ENCODE measurements around the gene DDX56.
"Not testable (repeated sequence)": the region's sequence is repeated elsewhere in the genome, so short reads cannot be mapped to it uniquely, and the experiment has no call there.

Gene DDX56

GRCh38 chr7:44555350-44555749 is 18.4 kb downstream of the DDX56 start:
- peaks cover 4% of the 10 kb centered on the region for H3K27me3 ChIP-seq (ENCODE audit: control insufficient read depth, insufficient read depth, low read length)
- no peak overlapping the region for H3K9ac ChIP-seq (ENCODE audit: low read depth, low read length)
- no peak overlapping the region for H3K4me2 ChIP-seq (ENCODE audit: low read length)
- H3K9me3 ChIP-seq (replicated peaks; ENCODE audit: low read length), result no peaks in the 10 kb centered on the region
- no peak overlapping the region for H3K4me3 ChIP-seq (ENCODE audit: low read length)
- H3K36me3 ChIP-seq (ENCODE audit: insufficient read depth, low read length), result no peaks in the 10 kb centered on the region
- no peaks in the 10 kb centered on the region for H3K4me1 ChIP-seq (ENCODE audit: control insufficient read depth, insufficient read depth, low read length)

GRCh38 chr7:44552473-44553005 is 21.2 kb downstream of the DDX56 start:
- H3K9me3 ChIP-seq (replicated peaks; ENCODE audit: low read length); H3K9ac ChIP-seq (ENCODE audit: low read depth, low read length); H3K36me3 ChIP-seq (ENCODE audit: insufficient read depth, low read length); H3K4me2 ChIP-seq (ENCODE audit: low read length); H3K4me3 ChIP-seq (ENCODE audit: low read length); H3K4me1 ChIP-seq (ENCODE audit: control insufficient read depth, insufficient read depth, low read length): not testable (repeated sequence)
- peaks cover 17% of the 10 kb centered on the region for H3K27me3 ChIP-seq (ENCODE audit: control insufficient read depth, insufficient read depth, low read length)

- peaks cover 17% of the 10 kb centered on the region for H3K27me3 ChIP-seq (ENCODE audit: control insufficient read depth, insufficient read depth, low read length)
- H3K4me1 ChIP-seq (ENCODE audit: control insufficient read depth, insufficient read depth, low read length), result peaks cover 5% of the 10 kb centered on the region
- H3K4me3 ChIP-seq (ENCODE audit: low read length), result no peak overlapping the region
- no peaks in the 10 kb centered on the region for H3K36me3 ChIP-seq (ENCODE audit: insufficient read depth, low read length)
- no peaks in the 10 kb centered on the region for H3K9me3 ChIP-seq (replicated peaks; ENCODE audit: low read length)
- no peak overlapping the region for H3K9ac ChIP-seq (ENCODE audit: low read depth, low read length)
- no peak overlapping the region for H3K4me2 ChIP-seq (ENCODE audit: low read length)
These were observed 24.3 kb downstream of the DDX56 start for GRCh38 chr7:44549457-44549856.

- Histone ChIP-seq H3K4me2 (ENCODE audit: low read length) (no peak overlapping the region), H3K36me3 (ENCODE audit: insufficient read depth, low read length) (no peaks in the 10 kb centered on the region), H3K9ac (ENCODE audit: low read depth, low read length) (no peak overlapping the region), H3K4me3 (ENCODE audit: low read length) (no peak overlapping the region), H3K27me3 (ENCODE audit: control insufficient read depth, insufficient read depth, low read length) (peaks cover 17% of the 10 kb centered on the region), H3K4me1 (ENCODE audit: control insufficient read depth, insufficient read depth, low read length) (peaks cover 5% of the 10 kb centered on the region), H3K9me3 (replicated peaks; ENCODE audit: low read length) (no peaks in the 10 kb centered on the region)
These were observed 24.8 kb downstream of the DDX56 start for GRCh38 chr7:44548893-44549292.

- no peak overlapping the region for H3K9ac ChIP-seq (ENCODE audit: low read depth, low read length)
- H3K4me3 ChIP-seq (ENCODE audit: low read length), result no peak overlapping the region
- no peaks in the 10 kb centered on the region for H3K36me3 ChIP-seq (ENCODE audit: insufficient read depth, low read length)
- no peaks in the 10 kb centered on the region for H3K9me3 ChIP-seq (replicated peaks; ENCODE audit: low read length)
- peak overlapping the region; percentile 19 for H3K4me2 ChIP-seq (ENCODE audit: low read length)
- peaks cover 10% of the 10 kb centered on the region for H3K4me1 ChIP-seq (ENCODE audit: control insufficient read depth, insufficient read depth, low read length)
- peaks cover 17% of the 10 kb centered on the region for H3K27me3 ChIP-seq (ENCODE audit: control insufficient read depth, insufficient read depth, low read length)
These were observed 26.0 kb downstream of the DDX56 start for GRCh38 chr7:44547536-44548231.

- H3K4me3 ChIP-seq (ENCODE audit: low read length), result no peak overlapping the region
- no peak overlapping the region for H3K9ac ChIP-seq (ENCODE audit: low read depth, low read length)
- H3K4me2 ChIP-seq (ENCODE audit: low read length), result no peak overlapping the region
- no peaks in the 10 kb centered on the region for H3K9me3 ChIP-seq (replicated peaks; ENCODE audit: low read length)
- no peaks in the 10 kb centered on the region for H3K36me3 ChIP-seq (ENCODE audit: insufficient read depth, low read length)
- peaks cover 9% of the 10 kb centered on the region for H3K27me3 ChIP-seq (ENCODE audit: control insufficient read depth, insufficient read depth, low read length)
- H3K4me1 ChIP-seq (ENCODE audit: control insufficient read depth, insufficient read depth, low read length), result peaks cover 5% of the 10 kb centered on the region
These were observed 31.7 kb downstream of the DDX56 start for GRCh38 chr7:44541876-44542610.

GRCh38 chr7:44541028-44541869 is 32.5 kb downstream of the DDX56 start, which contains the start of gene NPC1L1:
TSS of gene NPC1L1 (minus strand) at chr7:44541330. CDS start at chr7:44541259, 71 bp downstream.
- Histone ChIP-seq H3K4me1 (ENCODE audit: control insufficient read depth, insufficient read depth, low read length) (peaks cover 5% of the 10 kb centered on the region), H3K9me3 (replicated peaks; ENCODE audit: low read length) (no peaks in the 10 kb centered on the region), H3K9ac (ENCODE audit: low read depth, low read length) (no peak within 1 kb of the TSS), H3K4me2 (ENCODE audit: low read length) (no peak within 1 kb of the TSS), H3K36me3 (ENCODE audit: insufficient read depth, low read length) (no peaks in the 10 kb centered on the region), H3K27me3 (ENCODE audit: control insufficient read depth, insufficient read depth, low read length) (peaks cover 9% of the 10 kb centered on the region), H3K4me3 (ENCODE audit: low read length) (no peak within 1 kb of the TSS)

GRCh38 chr7:44540592-44541027 is 33.1 kb downstream of the DDX56 start:
- Histone ChIP-seq H3K9me3 (replicated peaks; ENCODE audit: low read length) (no peaks in the 10 kb centered on the region), H3K27me3 (ENCODE audit: control insufficient read depth, insufficient read depth, low read length) (peaks cover 11% of the 10 kb centered on the region), H3K9ac (ENCODE audit: low read depth, low read length) (no peak overlapping the region), H3K4me2 (ENCODE audit: low read length) (no peak overlapping the region), H3K4me3 (ENCODE audit: low read length) (no peak overlapping the region), H3K4me1 (ENCODE audit: control insufficient read depth, insufficient read depth, low read length) (peaks cover 5% of the 10 kb centered on the region), H3K36me3 (ENCODE audit: insufficient read depth, low read length) (no peaks in the 10 kb centered on the region)

GRCh38 chr7:44539669-44540506 is 33.8 kb downstream of the DDX56 start:
- no peaks in the 10 kb centered on the region for H3K9me3 ChIP-seq (replicated peaks; ENCODE audit: low read length)
- H3K9ac ChIP-seq (ENCODE audit: low read depth, low read length), result no peak overlapping the region
- no peak overlapping the region for H3K4me3 ChIP-seq (ENCODE audit: low read length)
- H3K4me2 ChIP-seq (ENCODE audit: low read length), result no peak overlapping the region
- H3K36me3 ChIP-seq (ENCODE audit: insufficient read depth, low read length), result no peaks in the 10 kb centered on the region
- H3K27me3 ChIP-seq (ENCODE audit: control insufficient read depth, insufficient read depth, low read length), result peaks cover 13% of the 10 kb centered on the region
- H3K4me1 ChIP-seq (ENCODE audit: control insufficient read depth, insufficient read depth, low read length), result peaks cover 5% of the 10 kb centered on the region

GRCh38 chr7:44538798-44539668 is 34.7 kb downstream of the DDX56 start:
- H3K4me3 ChIP-seq (ENCODE audit: low read length), result no peak overlapping the region
- H3K4me1 ChIP-seq (ENCODE audit: control insufficient read depth, insufficient read depth, low read length), result peaks cover 5% of the 10 kb centered on the region
- no peak overlapping the region for H3K9ac ChIP-seq (ENCODE audit: low read depth, low read length)
- H3K27me3 ChIP-seq (ENCODE audit: control insufficient read depth, insufficient read depth, low read length), result peaks cover 13% of the 10 kb centered on the region
- no peak overlapping the region for H3K4me2 ChIP-seq (ENCODE audit: low read length)
- no peaks in the 10 kb centered on the region for H3K36me3 ChIP-seq (ENCODE audit: insufficient read depth, low read length)
- no peaks in the 10 kb centered on the region for H3K9me3 ChIP-seq (replicated peaks; ENCODE audit: low read length)
